A549 (cell line): ENCODE results near the gene SLC12A7. TPM values are rescaled to one million over a fixed set of nuclear protein-coding genes. Genes with fewer than 3 reads are reported as not detected.

Experiments
- ATAC-seq, 2 experiments: fragments of 200-7000 bp in 1 of 2; fragments of >200 bp in 1 of 2; cut with Nextera tagmentation in 1 of 2; cut with Tn5 transposase in 1 of 2; 3 replicates each; pipeline versions ENCODE4 v1.8.0 to v1.9.1; 2018 to 2020; ENCODE audit warnings: mild to moderate bottlenecking in 1 of 2, moderate library complexity in 1 of 2
- CTCF ChIA-PET: fragments of 300-600 bp; sonication (Branson Sonifier 250); formaldehyde crosslinking; extraction: SDS; loops from one replicate; lab custom pipeline; 2021; ENCODE audit warnings: antibody characterized with exemption, inconsistent platforms; lab: Yijun Ruan, JAX
- POLR2A ChIA-PET: fragments of 350-600 bp; formaldehyde crosslinking; extraction: SDS; loops from one replicate; lab custom pipeline; 2021; ENCODE audit warnings: antibody characterized with exemption, inconsistent platforms; lab: Yijun Ruan, JAX
- DNase-seq, 2 experiments: peaks; one replicate each; pipeline versions ENCODE4 v3.0.0 to v3.0.0-alpha.2; 2011 to 2016; ENCODE audit warnings: low read depth in 1 of 2, low spot score in 1 of 2
- FAIRE-seq: peaks from 2 replicates; lab custom pipeline; 2011; peaks lifted over from hg19 to GRCh38; lab: Jason Lieb, UNC
- H3K27ac ChIP-seq, 2 experiments: fragments of >200 bp; sonication (Bioruptor Twin); formaldehyde crosslinking; 3 replicates each; pipeline ENCODE4 v1.5.1; 2016 to 2017
- H3K4me1 ChIP-seq: fragments of >200 bp; sonication (Bioruptor Twin); formaldehyde crosslinking; 3 replicates; pipeline ENCODE4 v1.6.1; 2016
- H3K4me2 ChIP-seq: fragments of >200 bp; sonication (Bioruptor Twin); formaldehyde crosslinking; 3 replicates; pipeline ENCODE4 v1.6.1; 2016
- H3K4me3 ChIP-seq: fragments of >200 bp; sonication (Bioruptor Twin); formaldehyde crosslinking; 3 replicates; pipeline ENCODE4 v1.5.1; 2016
- H3K9me3 ChIP-seq: fragments of >200 bp; sonication (Bioruptor Twin); formaldehyde crosslinking; 3 replicates; pipeline ENCODE4 v1.6.1; 2016
- BHLHE40 ChIP-seq: IDR thresholded peaks from 2 replicates; pipeline ENCODE4 v1.6.1; 2012; ENCODE audit warnings: low read depth, low read length, inconsistent platforms
- CBX8 ChIP-seq: fragments of 200-600 bp; sonication (generic); IDR thresholded peaks from 2 replicates; pipeline ENCODE4 v1.6.1; 2016
- E2F6 ChIP-seq: IDR thresholded peaks from 2 replicates; pipeline ENCODE4 v1.6.1; 2012; ENCODE audit warnings: low read depth, borderline replicate concordance
- EHF ChIP-seq: fragments of 250-450 bp; sonication (Bioruptor Pico); IDR thresholded peaks from 2 replicates; pipeline ENCODE4 v1.5.0; 2020; ENCODE audit warnings: mild to moderate bottlenecking
- ESRRA ChIP-seq: fragments of 150-350 bp; IDR thresholded peaks from 2 replicates; pipeline ENCODE4 v1.6.1; 2014; ENCODE audit warnings: mild to moderate bottlenecking, low read length, borderline replicate concordance
- FOSB ChIP-seq: fragments of 250-450 bp; sonication (Bioruptor Pico); IDR thresholded peaks from 2 replicates; pipeline ENCODE4 v1.5.0; 2020; ENCODE audit warnings: mild to moderate bottlenecking, moderate library complexity
- FOSL2 ChIP-seq, 2 experiments: fragments of 450-650 bp in 1 of 2; fragments of >200 bp in 1 of 2; sonication (Bioruptor Twin) in 1 of 2; formaldehyde crosslinking; IDR thresholded peaks; 2 replicates each; pipeline versions ENCODE4 v1.5.0 to v1.6.1; 2016 to 2020; ENCODE audit warnings: mild to moderate bottlenecking in 1 of 2, moderate library complexity in 1 of 2
- HDAC2 ChIP-seq: fragments of 200-600 bp; sonication (generic); IDR thresholded peaks from 2 replicates; pipeline ENCODE4 v1.6.1; 2016
- HES2 ChIP-seq: fragments of >200 bp; sonication (Bioruptor Twin); formaldehyde crosslinking; IDR thresholded peaks from 2 replicates; pipeline ENCODE4 v1.6.1; 2016
- HEYL ChIP-seq: fragments of 250-450 bp; sonication (Bioruptor Pico); IDR thresholded peaks from 2 replicates; pipeline ENCODE4 v1.8.0; 2021; ENCODE audit warnings: mild to moderate bottlenecking, moderate library complexity
- HMGXB4 ChIP-seq: fragments of 250-450 bp; sonication (Bioruptor Pico); IDR thresholded peaks from 2 replicates; pipeline ENCODE4 v1.5.0; 2021; ENCODE audit warnings: mild to moderate bottlenecking, moderate library complexity, borderline replicate concordance
- JUN ChIP-seq, 2 experiments: fragments of >200 bp; sonication (Bioruptor Twin); formaldehyde crosslinking; IDR thresholded peaks; 2 replicates in 1 of 2; 3 replicates in 1 of 2; pipeline ENCODE4 v1.6.1; 2016 to 2017
- MAX ChIP-seq: IDR thresholded peaks from 2 replicates; pipeline ENCODE4 v1.6.1; 2012
- MAZ ChIP-seq: fragments of 150-350 bp; IDR thresholded peaks from 2 replicates; pipeline ENCODE4 v1.6.1; 2014; ENCODE audit warnings: antibody characterized with exemption, low read depth, low read length, borderline replicate concordance
- MYC ChIP-seq: IDR thresholded peaks from 2 replicates; pipeline ENCODE4 v1.6.1; 2012; ENCODE audit warnings: mild to moderate bottlenecking, inconsistent platforms, low read length, improper control_type of control experiment, borderline replicate concordance
- NFE2L2 ChIP-seq: fragments of 150-350 bp; conservative IDR thresholded peaks from 2 replicates; pipeline ENCODE4 v1.6.1; 2014; ENCODE audit warnings: low read length
- NR3C1 ChIP-seq: fragments of >200 bp; sonication (Bioruptor Twin); formaldehyde crosslinking; IDR thresholded peaks from 3 replicates; pipeline ENCODE4 v1.6.1; 2017
- PBX3 ChIP-seq: IDR thresholded peaks from 2 replicates; pipeline ENCODE4 v1.6.1; 2012
- PHF8 ChIP-seq: fragments of 200-600 bp; sonication (generic); IDR thresholded peaks from 2 replicates; pipeline ENCODE4 v1.6.1; 2016; ENCODE audit warnings: low read depth, mild to moderate bottlenecking, antibody characterized with exemption, moderate library complexity, borderline replicate concordance
- POLR2A ChIP-seq: IDR thresholded peaks from 2 replicates; pipeline ENCODE4 v1.6.1; 2012; ENCODE audit warnings: mild to moderate bottlenecking, low read length
- POLR2AphosphoS2 ChIP-seq: conservative IDR thresholded peaks from 2 replicates; pipeline ENCODE4 v1.6.1; 2012; ENCODE audit warnings: low read length, improper control_type of control experiment, inconsistent platforms
- RAD21 ChIP-seq, 2 experiments: fragments of >200 bp in 1 of 2; sonication (Bioruptor Twin) in 1 of 2; formaldehyde crosslinking in 1 of 2; IDR thresholded peaks in 1 of 2; conservative IDR thresholded peaks in 1 of 2; 2 replicates in 1 of 2; 3 replicates in 1 of 2; pipeline ENCODE4 v1.6.1; 2012 to 2018; ENCODE audit warnings: inconsistent platforms in 1 of 2
- RARB ChIP-seq: fragments of 250-450 bp; sonication (Bioruptor Pico); IDR thresholded peaks from 2 replicates; pipeline ENCODE4 v1.8.0; 2021; ENCODE audit warnings: mild to moderate bottlenecking, moderate library complexity
- RCOR1 ChIP-seq: fragments of 150-350 bp; IDR thresholded peaks from 2 replicates; pipeline ENCODE4 v1.6.1; 2014; ENCODE audit warnings: antibody characterized with exemption, low read length, low read depth
- TFCP2L1 ChIP-seq: fragments of 250-450 bp; sonication (Bioruptor Pico); IDR thresholded peaks from 2 replicates; pipeline ENCODE4 v1.5.0; 2021; ENCODE audit warnings: mild to moderate bottlenecking
- ZC3H11A ChIP-seq: fragments of 450-650 bp; IDR thresholded peaks from 2 replicates; pipeline ENCODE4 v1.6.1; 2014; ENCODE audit warnings: antibody characterized with exemption, mild to moderate bottlenecking
- ZFP36 ChIP-seq: fragments of 450-650 bp; IDR thresholded peaks from 2 replicates; pipeline ENCODE4 v1.6.1; 2014; ENCODE audit warnings: borderline replicate concordance; ENCODE audit not compliant: partially characterized antibody
- ZNF302 ChIP-seq: fragments of 250-450 bp; sonication (Bioruptor Pico); IDR thresholded peaks from 2 replicates; pipeline ENCODE4 v1.9.0; 2021; ENCODE audit warnings: inconsistent platforms, mild to moderate bottlenecking, moderate library complexity
- WGBS: methylation state at CpG from one replicate; pipeline ENCODE4 v1.1.6; 2017; ENCODE audit errors: missing lambda C conversion rate; 5-methylcytosine and 5-hydroxymethylcytosine counted together
- polyA plus RNA-seq, 4 experiments: library from polyadenylated mRNA; depleted of rRNA in 3 of 4; stranded (reverse); fragments of >200 nt; fragmentation: RNase III in 1 of 4; extraction: RNeasy Plus Mini Kit Qiagen cat#74134 plus additional on column Dnase treatment in 1 of 4; gene quantifications; 2 replicates in 3 of 4; 3 replicates in 1 of 4; pipeline ENCODE4 v1.2.3, GENCODE V29; 2011 to 2017

SLC12A7 gene
- polyA plus RNA-seq, 2 of the 4 experiments (the other 2 are of a cell fraction): 11.2 to 22.5 TPM

GRCh38 chr5:1058083-1058945 is 53.5 kb downstream of the SLC12A7 start:
- no peak for FAIRE-seq
- Histone ChIP-seq H3K27ac (no peak overlapping the region), H3K9me3 (no peaks in the 10 kb centered on the region), H3K4me2 (no peak overlapping the region), H3K4me1 (no peaks in the 10 kb centered on the region), H3K4me3 (no peak overlapping the region)
- POLR2A ChIA-PET: no interaction called here
- no peak for ATAC-seq
- TF ChIP-seq HES2: no peak
- no peak for TF ChIP-seq ZC3H11A
- TF ChIP-seq BHLHE40: no peak
- TF ChIP-seq MAZ: no peak
- TF ChIP-seq HDAC2: no peak
- no peak for TF ChIP-seq E2F6
- TF ChIP-seq POLR2AphosphoS2: no peak
- TF ChIP-seq PBX3: no peak
- TF ChIP-seq HEYL (CRISPR knock-in tag): no peak
- no peak for TF ChIP-seq TFCP2L1 (CRISPR knock-in tag)
- no peak for TF ChIP-seq ESRRA
- no peak for TF ChIP-seq ZNF302 (CRISPR knock-in tag)
- no peak for TF ChIP-seq ZFP36
- TF ChIP-seq EHF: no peak
- TF ChIP-seq CBX8: no peak
- 93% methylated on average over 27 of the region's 36 CpGs for WGBS
- no peak for DNase-seq
- CTCF ChIA-PET: interaction anchor here (1.5 to 2.4 kb wide), 4 partner anchors 10 to 109 kb away, joined by 4 to 7 read pairs (median 6); no protein-coding TSS in a partner anchor

- CTCF ChIA-PET: interaction anchor here (1.4 to 2.4 kb wide), 4 partner anchors 10 to 134 kb away, joined by 4 to 7 read pairs (median 5); no protein-coding TSS in a partner anchor
- DNase-seq: no peak
- TF ChIP-seq FOSL2 (IDR thresholded peaks at IDR 0.05) (no peak), FOSL2 (CRISPR knock-in tag; IDR thresholded peaks at IDR 0.05) (no peak), ZC3H11A (no peak), HEYL (CRISPR knock-in tag) (no peak), PHF8 (no peak), POLR2A (no peak), MYC (no peak), NFE2L2 (no peak), EHF (no peak), JUN (IDR thresholded peaks at IDR 0.05) (no peak), RARB (CRISPR knock-in tag) (no peak), ESRRA (no peak), HMGXB4 (CRISPR knock-in tag) (no peak), FOSB (CRISPR knock-in tag) (no peak), MAX (no peak), NR3C1 (no peak), HES2 (no peak), RAD21 (conservative IDR thresholded peaks at IDR 0.05 in 1 of 2, IDR thresholded peaks at IDR 0.05 in 1 of 2) (no peak), RCOR1 (no peak)
- ATAC-seq: no peak
- Histone ChIP-seq H3K4me2 (no peak overlapping the region), H3K4me3 (no peak overlapping the region), H3K4me1 (no peaks in the 10 kb centered on the region), H3K27ac (no peak overlapping the region), H3K9me3 (no peaks in the 10 kb centered on the region)
- POLR2A ChIA-PET: no interaction called here
- 86% methylated on average over 31 of the region's 36 CpGs for WGBS
- no peak for FAIRE-seq
Observed at GRCh38 chr5:1057485-1058082, 54.3 kb downstream of the SLC12A7 start.
